ENCODE data around the gene SH3GLB1. TPM values are rescaled to one million over a fixed set of nuclear protein-coding genes. Genes with fewer than 3 reads are reported as not detected.

Gene SH3GLB1
- total RNA-seq (2021) (32.5 to 36.4 TPM (median 33.8 TPM) in 3 replicates), Bru-seq, nascent RNA (percentile 87 among the genes with signal in this experiment)
- long read RNA-seq, experiment 1, full-length matches to known transcripts: 94 of 133 reads
- long read RNA-seq, experiment 1, partial matches to known transcripts: 11 of 133 reads
- long read RNA-seq, experiment 1, other reads (novel, unspliced or antisense): 28 of 133 reads
- long read RNA-seq, experiment 2, full-length matches to known transcripts: 31 of 63 reads
- long read RNA-seq, experiment 2, partial matches to known transcripts: 5 of 63 reads
- long read RNA-seq, experiment 2, other reads (novel, unspliced or antisense): 27 of 63 reads
- long read RNA-seq, experiment 3, full-length matches to known transcripts: 19 of 24 reads
- long read RNA-seq, experiment 3, partial matches to known transcripts: 3 of 24 reads
- long read RNA-seq, experiment 3, other reads (novel, unspliced or antisense): 2 of 24 reads

DNA sequence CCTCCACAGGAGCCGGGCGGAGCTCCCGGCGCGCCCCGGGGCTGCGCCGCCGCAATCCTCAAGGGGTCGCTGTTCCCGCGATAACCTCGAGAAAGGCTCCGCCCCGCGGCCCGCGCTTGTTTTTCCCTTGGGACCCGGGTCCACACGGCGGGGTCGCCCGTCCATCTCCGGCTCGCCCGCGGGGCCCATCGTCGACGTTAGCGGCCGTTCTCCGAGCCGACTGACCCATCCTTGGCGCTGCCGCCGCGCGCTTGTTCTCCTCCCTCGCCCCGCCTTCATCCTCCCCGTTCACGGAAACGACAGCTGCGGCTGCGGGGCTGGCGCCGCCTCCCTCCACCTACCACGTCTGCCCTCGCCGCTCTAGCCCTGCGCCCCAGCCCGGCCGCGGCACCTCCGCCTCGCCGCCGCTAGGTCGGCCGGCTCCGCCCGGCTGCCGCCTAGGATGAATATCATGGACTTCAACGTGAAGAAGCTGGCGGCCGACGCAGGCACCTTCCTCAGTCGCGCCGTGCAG, at the start of gene SH3GLB1:
SH3GLB1 (plus strand) TSS at position 119 of the 514 bp plus-strand sequence; CDS start at position 443, 324 bp downstream.
- Mint-ChIP-seq H3K27ac (peak within 1 kb of the TSS; percentile 86), H3K9me3 (no peaks in the 10 kb centered on the region), H3K4me1 (peaks cover 25% of the 10 kb centered on the region), H3K36me3 (peaks cover 6% of the 10 kb centered on the region), H3K4me3 (peak within 1 kb of the TSS; percentile 91), H3K27me3 (ENCODE audit: low read depth) (peaks cover 8% of the 10 kb centered on the region; the same call in 1 of the 2 replicates)
- CTCF ChIA-PET: interaction anchor here (0.5 to 2.9 kb wide), 44 partner anchors 10 to 445 kb away, joined by 3 to 36 read pairs (median 5); partner anchors contain the start of genes HS2ST1, ODF2L and SELENOF
- DNase-seq (ENCODE audit: low spot score) (peak; percentile 91), ATAC-seq (peak; percentile 89)
- POLR2A ChIA-PET: interaction anchor here (0.6 to 1.6 kb wide), 12 partner anchors 10 to 543 kb away, joined by 3 to 5 read pairs (median 3); partner anchors contain the start of genes HS2ST1 and SELENOF
- TF ChIP-seq NR3C1 (CRISPR knock-in tag; conservative IDR thresholded peaks at IDR 0.05; ENCODE audit: low read depth) (no peak), NFYB (CRISPR knock-in tag; conservative IDR thresholded peaks at IDR 0.05; ENCODE audit: low read depth) (no peak), SP1 (CRISPR knock-in tag; conservative IDR thresholded peaks at IDR 0.05) (peak; percentile 85), ZNF219 (CRISPR knock-in tag; IDR thresholded peaks at IDR 0.05; ENCODE audit: borderline replicate concordance) (peak; percentile 72; the same call in 1 of the 2 replicates), ZBTB21 (CRISPR knock-in tag; IDR thresholded peaks at IDR 0.05; ENCODE audit: borderline replicate concordance) (0 out of 2 replicates have a peak, but pooled peaks have one; percentile 51), GRHL2 (CRISPR knock-in tag; IDR thresholded peaks at IDR 0.05; ENCODE audit: insufficient replicate concordance, severe bottlenecking) (no peak), MYBL2 (CRISPR knock-in tag; IDR thresholded peaks at IDR 0.05) (peak; percentile 82), CREM (CRISPR knock-in tag; IDR thresholded peaks at IDR 0.05) (peak; percentile 53; the same call in 1 of the 2 replicates), ZNF671 (CRISPR knock-in tag; IDR thresholded peaks at IDR 0.05) (no peak), FOXP1 (CRISPR knock-in tag; IDR thresholded peaks at IDR 0.05; ENCODE audit: borderline replicate concordance) (peak; percentile 82), FOXK1 (CRISPR knock-in tag; IDR thresholded peaks at IDR 0.05) (peak; percentile 61), NFE2L1 (CRISPR knock-in tag; IDR thresholded peaks at IDR 0.05) (0 out of 2 replicates have a peak, but pooled peaks have one; percentile 35), SMAD3 (CRISPR knock-in tag; IDR thresholded peaks at IDR 0.05; ENCODE audit: borderline replicate concordance) (0 out of 2 replicates have a peak, but pooled peaks have one; percentile 6)
- TF ChIP-seq, protein P1, sequence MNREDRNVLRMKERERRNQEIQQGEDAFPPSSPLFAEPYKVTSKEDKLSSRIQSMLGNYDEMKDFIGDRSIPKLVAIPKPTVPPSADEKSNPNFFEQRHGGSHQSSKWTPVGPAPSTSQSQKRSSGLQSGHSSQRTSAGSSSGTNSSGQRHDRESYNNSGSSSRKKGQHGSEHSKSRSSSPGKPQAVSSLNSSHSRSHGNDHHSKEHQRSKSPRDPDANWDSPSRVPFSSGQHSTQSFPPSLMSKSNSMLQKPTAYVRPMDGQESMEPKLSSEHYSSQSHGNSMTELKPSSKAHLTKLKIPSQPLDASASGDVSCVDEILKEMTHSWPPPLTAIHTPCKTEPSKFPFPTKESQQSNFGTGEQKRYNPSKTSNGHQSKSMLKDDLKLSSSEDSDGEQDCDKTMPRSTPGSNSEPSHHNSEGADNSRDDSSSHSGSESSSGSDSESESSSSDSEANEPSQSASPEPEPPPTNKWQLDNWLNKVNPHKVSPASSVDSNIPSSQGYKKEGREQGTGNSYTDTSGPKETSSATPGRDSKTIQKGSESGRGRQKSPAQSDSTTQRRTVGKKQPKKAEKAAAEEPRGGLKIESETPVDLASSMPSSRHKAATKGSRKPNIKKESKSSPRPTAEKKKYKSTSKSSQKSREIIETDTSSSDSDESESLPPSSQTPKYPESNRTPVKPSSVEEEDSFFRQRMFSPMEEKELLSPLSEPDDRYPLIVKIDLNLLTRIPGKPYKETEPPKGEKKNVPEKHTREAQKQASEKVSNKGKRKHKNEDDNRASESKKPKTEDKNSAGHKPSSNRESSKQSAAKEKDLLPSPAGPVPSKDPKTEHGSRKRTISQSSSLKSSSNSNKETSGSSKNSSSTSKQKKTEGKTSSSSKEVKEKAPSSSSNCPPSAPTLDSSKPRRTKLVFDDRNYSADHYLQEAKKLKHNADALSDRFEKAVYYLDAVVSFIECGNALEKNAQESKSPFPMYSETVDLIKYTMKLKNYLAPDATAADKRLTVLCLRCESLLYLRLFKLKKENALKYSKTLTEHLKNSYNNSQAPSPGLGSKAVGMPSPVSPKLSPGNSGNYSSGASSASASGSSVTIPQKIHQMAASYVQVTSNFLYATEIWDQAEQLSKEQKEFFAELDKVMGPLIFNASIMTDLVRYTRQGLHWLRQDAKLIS (CRISPR knock-in tag; IDR thresholded peaks at IDR 0.05; ENCODE audit: borderline replicate concordance): no peak
- TF ChIP-seq, protein P2, sequence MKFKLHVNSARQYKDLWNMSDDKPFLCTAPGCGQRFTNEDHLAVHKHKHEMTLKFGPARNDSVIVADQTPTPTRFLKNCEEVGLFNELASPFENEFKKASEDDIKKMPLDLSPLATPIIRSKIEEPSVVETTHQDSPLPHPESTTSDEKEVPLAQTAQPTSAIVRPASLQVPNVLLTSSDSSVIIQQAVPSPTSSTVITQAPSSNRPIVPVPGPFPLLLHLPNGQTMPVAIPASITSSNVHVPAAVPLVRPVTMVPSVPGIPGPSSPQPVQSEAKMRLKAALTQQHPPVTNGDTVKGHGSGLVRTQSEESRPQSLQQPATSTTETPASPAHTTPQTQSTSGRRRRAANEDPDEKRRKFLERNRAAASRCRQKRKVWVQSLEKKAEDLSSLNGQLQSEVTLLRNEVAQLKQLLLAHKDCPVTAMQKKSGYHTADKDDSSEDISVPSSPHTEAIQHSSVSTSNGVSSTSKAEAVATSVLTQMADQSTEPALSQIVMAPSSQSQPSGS (CRISPR knock-in tag; IDR thresholded peaks at IDR 0.05; ENCODE audit: borderline replicate concordance, low read depth): no peak
- TF ChIP-seq, protein P3, sequence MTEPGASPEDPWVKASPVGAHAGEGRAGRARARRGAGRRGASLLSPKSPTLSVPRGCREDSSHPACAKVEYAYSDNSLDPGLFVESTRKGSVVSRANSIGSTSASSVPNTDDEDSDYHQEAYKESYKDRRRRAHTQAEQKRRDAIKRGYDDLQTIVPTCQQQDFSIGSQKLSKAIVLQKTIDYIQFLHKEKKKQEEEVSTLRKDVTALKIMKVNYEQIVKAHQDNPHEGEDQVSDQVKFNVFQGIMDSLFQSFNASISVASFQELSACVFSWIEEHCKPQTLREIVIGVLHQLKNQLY (CRISPR knock-in tag; IDR thresholded peaks at IDR 0.05): peak; percentile 42; the same call in 1 of the 2 replicates
- TF ChIP-seq, protein P4, sequence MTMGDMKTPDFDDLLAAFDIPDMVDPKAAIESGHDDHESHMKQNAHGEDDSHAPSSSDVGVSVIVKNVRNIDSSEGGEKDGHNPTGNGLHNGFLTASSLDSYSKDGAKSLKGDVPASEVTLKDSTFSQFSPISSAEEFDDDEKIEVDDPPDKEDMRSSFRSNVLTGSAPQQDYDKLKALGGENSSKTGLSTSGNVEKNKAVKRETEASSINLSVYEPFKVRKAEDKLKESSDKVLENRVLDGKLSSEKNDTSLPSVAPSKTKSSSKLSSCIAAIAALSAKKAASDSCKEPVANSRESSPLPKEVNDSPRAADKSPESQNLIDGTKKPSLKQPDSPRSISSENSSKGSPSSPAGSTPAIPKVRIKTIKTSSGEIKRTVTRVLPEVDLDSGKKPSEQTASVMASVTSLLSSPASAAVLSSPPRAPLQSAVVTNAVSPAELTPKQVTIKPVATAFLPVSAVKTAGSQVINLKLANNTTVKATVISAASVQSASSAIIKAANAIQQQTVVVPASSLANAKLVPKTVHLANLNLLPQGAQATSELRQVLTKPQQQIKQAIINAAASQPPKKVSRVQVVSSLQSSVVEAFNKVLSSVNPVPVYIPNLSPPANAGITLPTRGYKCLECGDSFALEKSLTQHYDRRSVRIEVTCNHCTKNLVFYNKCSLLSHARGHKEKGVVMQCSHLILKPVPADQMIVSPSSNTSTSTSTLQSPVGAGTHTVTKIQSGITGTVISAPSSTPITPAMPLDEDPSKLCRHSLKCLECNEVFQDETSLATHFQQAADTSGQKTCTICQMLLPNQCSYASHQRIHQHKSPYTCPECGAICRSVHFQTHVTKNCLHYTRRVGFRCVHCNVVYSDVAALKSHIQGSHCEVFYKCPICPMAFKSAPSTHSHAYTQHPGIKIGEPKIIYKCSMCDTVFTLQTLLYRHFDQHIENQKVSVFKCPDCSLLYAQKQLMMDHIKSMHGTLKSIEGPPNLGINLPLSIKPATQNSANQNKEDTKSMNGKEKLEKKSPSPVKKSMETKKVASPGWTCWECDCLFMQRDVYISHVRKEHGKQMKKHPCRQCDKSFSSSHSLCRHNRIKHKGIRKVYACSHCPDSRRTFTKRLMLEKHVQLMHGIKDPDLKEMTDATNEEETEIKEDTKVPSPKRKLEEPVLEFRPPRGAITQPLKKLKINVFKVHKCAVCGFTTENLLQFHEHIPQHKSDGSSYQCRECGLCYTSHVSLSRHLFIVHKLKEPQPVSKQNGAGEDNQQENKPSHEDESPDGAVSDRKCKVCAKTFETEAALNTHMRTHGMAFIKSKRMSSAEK (CRISPR knock-in tag; IDR thresholded peaks at IDR 0.05; ENCODE audit: borderline replicate concordance): no peak
- TF ChIP-seq, protein P5, sequence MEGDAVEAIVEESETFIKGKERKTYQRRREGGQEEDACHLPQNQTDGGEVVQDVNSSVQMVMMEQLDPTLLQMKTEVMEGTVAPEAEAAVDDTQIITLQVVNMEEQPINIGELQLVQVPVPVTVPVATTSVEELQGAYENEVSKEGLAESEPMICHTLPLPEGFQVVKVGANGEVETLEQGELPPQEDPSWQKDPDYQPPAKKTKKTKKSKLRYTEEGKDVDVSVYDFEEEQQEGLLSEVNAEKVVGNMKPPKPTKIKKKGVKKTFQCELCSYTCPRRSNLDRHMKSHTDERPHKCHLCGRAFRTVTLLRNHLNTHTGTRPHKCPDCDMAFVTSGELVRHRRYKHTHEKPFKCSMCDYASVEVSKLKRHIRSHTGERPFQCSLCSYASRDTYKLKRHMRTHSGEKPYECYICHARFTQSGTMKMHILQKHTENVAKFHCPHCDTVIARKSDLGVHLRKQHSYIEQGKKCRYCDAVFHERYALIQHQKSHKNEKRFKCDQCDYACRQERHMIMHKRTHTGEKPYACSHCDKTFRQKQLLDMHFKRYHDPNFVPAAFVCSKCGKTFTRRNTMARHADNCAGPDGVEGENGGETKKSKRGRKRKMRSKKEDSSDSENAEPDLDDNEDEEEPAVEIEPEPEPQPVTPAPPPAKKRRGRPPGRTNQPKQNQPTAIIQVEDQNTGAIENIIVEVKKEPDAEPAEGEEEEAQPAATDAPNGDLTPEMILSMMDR (IDR thresholded peaks at IDR 0.05): peak; percentile 86
- TF ChIP-seq, protein P6, sequence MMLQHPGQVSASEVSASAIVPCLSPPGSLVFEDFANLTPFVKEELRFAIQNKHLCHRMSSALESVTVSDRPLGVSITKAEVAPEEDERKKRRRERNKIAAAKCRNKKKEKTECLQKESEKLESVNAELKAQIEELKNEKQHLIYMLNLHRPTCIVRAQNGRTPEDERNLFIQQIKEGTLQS (CRISPR knock-in tag; conservative IDR thresholded peaks at IDR 0.05): no peak
- TF ChIP-seq, protein P7, sequence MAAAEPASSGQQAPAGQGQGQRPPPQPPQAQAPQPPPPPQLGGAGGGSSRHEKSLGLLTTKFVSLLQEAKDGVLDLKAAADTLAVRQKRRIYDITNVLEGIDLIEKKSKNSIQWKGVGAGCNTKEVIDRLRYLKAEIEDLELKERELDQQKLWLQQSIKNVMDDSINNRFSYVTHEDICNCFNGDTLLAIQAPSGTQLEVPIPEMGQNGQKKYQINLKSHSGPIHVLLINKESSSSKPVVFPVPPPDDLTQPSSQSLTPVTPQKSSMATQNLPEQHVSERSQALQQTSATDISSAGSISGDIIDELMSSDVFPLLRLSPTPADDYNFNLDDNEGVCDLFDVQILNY (CRISPR knock-in tag; IDR thresholded peaks at IDR 0.05): peak; percentile 74; the same call in 1 of the 2 replicates
